GM18520 (cell line): ENCODE results near the gene PCDH15.
"Not testable (repeated sequence)": the region's sequence is repeated elsewhere in the genome, so short reads cannot be mapped to it uniquely, and the experiment has no call there.

ENCODE experiments used
- ATAC-seq: cut with Tn5 transposase; IDR thresholded peaks from one replicate; pipeline ENCODE4 v1.9.1; 2021; ENCODE audit not compliant: unreplicated experiment

The PCDH15 gene

DNA sequence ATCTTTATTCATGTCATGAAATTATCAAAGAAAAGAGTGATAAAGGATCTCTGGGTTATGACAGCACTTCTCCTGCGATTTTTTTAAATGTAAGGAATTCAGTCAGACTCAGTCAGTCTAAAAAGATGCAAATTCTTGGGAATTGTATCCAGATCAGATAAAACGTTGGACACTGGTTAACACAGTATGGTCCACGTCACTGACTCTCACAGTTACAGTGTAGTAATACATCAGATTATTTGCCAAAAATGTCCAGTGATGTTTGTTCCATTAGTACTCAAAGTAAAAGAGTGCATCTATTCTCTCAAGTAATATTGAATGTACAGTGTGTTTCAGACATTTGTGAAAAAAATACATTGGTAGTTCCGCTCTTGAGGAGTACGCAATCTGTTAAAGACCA lies 224.5 kb downstream of the PCDH15 start:
- no peak for ATAC-seq

- ATAC-seq = no peak
Measured at GRCh38 chr10:54559498-54559897, 241.5 kb downstream of the PCDH15 start.

- no peak for ATAC-seq
Measured at GRCh38 chr10:54554028-54554427, 247.0 kb downstream of the PCDH15 start.

- no peak for ATAC-seq
Measured at GRCh38 chr10:54550016-54550415, 251.0 kb downstream of the PCDH15 start.

DNA sequence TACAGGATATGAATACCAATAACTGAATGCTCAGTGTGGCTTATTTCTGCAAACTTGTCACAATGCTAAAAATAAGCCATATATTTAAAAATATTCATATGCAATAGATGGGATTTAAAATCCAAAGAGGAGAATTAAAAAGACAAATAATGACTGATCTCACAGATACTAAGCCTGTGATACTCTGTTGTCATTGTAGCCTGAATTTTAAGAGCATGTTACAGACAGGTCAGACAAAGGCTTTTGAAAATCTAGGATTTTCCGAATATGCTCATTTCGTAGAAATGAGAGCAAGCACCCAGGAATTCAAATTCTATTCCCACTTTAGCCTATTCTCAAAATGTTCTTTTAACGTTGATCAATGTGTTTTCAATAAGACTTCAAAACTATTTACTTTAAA lies 269.7 kb downstream of the PCDH15 start:
- no peak for ATAC-seq

GRCh38 chr10:54530299-54530698 lies 270.7 kb downstream of the PCDH15 start:
- ATAC-seq = no peak

- no peak for ATAC-seq
Measured at GRCh38 chr10:54525816-54526215, 275.2 kb downstream of the PCDH15 start.

DNA sequence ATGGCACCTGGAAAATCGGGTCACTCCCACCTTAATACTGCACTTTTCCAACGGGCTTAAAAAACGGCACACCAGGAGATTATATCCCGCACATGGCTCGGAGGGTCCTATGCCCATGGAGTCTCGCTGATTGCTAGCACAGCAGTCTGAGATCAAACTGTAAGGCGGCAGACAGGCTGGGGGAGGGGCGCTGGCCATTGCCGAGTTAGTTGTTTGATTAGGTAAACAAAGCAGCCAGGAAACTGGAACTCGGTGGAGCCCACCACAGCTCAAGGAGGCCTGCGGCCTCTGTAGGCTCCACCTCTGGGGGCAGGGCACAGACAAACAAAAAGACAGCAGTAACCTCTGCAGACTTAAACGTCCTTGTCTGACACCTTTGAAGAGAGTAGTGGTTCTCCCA lies 285.8 kb downstream of the PCDH15 start:
- not testable (repeated sequence) for ATAC-seq

DNA sequence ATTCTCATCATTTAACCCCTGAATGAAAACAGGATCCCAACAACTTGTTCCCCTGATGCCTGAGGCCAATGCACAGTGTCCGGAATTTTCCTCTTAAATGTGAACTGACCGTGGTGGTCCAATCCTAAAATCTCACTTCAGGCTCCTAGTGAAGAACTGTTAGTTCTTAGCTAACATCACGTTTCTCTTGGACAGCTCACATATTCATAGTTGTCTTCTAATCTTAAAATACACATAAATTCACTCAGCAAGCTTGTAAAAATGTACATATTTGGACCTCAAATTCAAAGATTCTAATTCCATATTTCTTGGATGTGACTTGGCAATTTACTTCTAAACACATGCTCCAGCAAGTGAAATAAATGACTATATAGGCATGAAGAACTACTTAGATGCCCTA lies 297.2 kb downstream of the PCDH15 start:
- no peak for ATAC-seq

DNA sequence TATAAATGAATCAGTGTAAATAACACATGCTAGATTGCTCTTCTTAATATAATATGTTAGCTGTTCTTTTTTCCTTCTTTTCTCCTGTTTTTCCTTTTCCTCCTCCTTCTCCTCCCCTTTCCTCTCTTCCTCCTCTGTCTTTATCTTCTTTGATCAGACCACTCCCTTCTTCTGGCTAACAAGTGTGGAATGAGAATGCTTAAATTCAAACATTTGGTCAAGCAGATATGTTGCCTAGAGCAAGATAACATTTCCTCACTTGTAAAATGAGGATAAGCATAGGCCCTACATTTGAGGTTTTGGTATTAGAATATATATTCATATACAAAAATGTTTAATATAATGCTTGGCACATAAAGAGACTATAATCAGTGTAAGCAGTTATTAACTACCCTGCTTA lies 299.1 kb downstream of the PCDH15 start:
- ATAC-seq = no peak

GRCh38 chr10:54496852-54497251 lies 304.2 kb downstream of the PCDH15 start:
- ATAC-seq = no peak

DNA sequence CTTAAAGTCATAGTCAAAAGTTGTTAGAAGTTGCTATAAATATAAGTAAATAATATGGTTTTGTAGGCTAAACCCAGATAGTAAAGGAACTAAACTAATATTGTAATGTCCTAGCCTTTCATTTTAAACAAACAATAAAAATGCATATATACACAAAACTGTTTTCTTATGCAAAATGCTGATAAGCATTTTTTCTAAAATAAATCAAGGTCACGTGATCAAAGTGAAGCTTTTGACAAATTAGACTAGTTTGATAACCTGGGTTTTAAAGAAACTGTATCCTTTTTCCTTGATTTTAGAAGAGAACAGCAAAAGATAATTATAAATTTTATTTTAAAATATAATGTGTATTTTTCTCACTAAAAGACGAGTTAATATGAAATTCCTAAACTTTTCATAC lies 313.3 kb downstream of the PCDH15 start:
- ATAC-seq = no peak

- no peak for ATAC-seq
Measured at GRCh38 chr10:54485971-54486370, 315.1 kb downstream of the PCDH15 start.

- no peak for ATAC-seq
Measured at GRCh38 chr10:54484186-54484585, 316.8 kb downstream of the PCDH15 start.

- ATAC-seq = no peak
Measured at GRCh38 chr10:54478601-54479000, 322.4 kb downstream of the PCDH15 start.

DNA sequence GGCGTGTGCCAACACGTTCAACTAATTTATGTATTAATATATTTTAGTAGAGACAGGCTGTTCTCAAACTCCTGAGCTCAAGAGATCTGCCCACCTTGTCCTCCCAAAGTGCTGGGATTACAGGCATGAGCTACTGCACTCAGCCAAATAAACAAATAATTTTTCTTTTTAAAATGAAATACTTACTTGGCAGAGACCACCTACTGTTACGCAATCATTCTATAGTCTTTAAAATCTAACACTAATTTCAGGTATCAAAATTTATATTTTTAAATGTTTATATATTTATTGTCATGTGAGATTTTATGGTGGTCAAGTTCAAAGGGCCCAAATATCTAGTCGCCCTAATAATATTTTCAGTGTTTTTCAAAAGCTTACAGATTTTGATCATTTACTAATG lies 323.3 kb downstream of the PCDH15 start:
- no peak for ATAC-seq

GRCh38 chr10:54470324-54470631 lies 330.8 kb downstream of the PCDH15 start:
- no peak for ATAC-seq

- no peak for ATAC-seq
Measured at GRCh38 chr10:54469587-54470323, 331.3 kb downstream of the PCDH15 start.

DNA sequence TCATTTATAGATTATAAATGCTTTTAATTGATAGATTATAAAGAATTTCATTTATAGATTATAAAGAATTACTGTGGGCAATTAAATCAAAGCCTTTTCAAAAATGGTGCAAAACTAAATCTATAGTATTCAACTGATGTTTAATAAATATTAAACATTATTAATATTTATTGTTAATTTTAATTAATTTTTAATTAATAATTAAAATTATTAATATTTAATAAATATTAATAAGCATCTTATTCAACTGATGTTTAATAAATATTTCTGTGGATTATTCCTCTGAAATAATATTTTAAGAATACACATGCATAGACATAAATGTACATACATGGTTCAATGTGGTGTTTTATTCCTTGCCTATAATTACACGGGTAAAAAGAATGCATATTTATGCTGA lies 346.8 kb downstream of the PCDH15 start:
- ATAC-seq = no peak

GRCh38 chr10:54449056-54449455 lies 352.0 kb downstream of the PCDH15 start:
- no peak for ATAC-seq

DNA sequence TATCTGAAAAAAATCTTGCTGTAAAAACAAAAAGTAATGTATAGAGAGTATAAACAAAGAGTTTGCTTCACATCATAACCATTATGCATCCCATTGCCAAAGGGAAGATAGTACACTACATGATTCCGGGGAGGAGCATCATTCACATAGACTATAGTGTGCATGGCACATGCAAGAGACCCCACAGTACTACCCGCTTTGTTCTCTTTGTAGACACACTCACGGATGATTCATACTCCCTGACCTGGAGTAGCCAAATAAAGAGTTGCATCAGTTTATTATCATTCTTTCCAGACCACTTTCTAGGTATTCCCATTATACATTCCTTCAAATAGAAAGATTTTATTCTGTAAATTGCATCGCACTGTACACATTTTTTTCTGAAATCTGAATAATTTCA lies 356.9 kb downstream of the PCDH15 start:
- no peak for ATAC-seq

DNA sequence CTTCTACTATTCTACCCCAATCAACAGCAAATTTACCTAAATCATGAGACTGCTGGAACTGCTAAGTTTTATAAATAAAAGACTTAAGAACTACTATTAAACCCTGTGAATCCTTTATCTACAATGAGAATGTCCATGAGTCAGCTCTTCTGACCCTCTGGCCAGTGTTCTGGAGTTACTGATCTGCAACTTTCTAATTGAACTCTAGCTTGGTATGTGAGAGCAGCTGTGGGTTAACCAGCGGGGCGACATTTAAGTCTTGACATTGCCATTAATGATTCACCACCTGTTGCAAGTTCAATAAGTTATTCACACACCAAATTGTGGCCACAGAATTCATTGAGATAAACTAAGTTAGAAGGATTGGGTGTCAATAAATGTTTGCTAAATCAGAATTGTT lies 359.8 kb downstream of the PCDH15 start:
- ATAC-seq = no peak

- ATAC-seq = no peak
Measured at GRCh38 chr10:54434782-54435181, 366.2 kb downstream of the PCDH15 start.
